Measurements from ENCODE around the gene ZNF543.
A peak's percentile ranks its signal among the peaks of the same experiment; 100 is the strongest.

The ZNF543 gene

GRCh38 chr19:57324992-57325391 is 4.7 kb downstream of the ZNF543 start:
- no peak for TF ChIP-seq TAF1 (IDR thresholded peaks at IDR 0.05; ENCODE audit: borderline replicate concordance, low read depth, low read length)
- no peak for TF ChIP-seq POLR2AphosphoS5 (IDR thresholded peaks at IDR 0.05; ENCODE audit: low read depth, low read length)
- TF ChIP-seq POLR2A (IDR thresholded peaks at IDR 0.05; ENCODE audit: low read depth, low read length), result no peak
- no peak for FAIRE-seq
- no peak for DNase-seq (ENCODE audit: insufficient read length)

GRCh38 chr19:57327993-57328392 is 7.7 kb downstream of the ZNF543 start:
- TF ChIP-seq POLR2A (IDR thresholded peaks at IDR 0.05; ENCODE audit: low read depth, low read length) (no peak), POLR2AphosphoS5 (IDR thresholded peaks at IDR 0.05; ENCODE audit: low read depth, low read length) (no peak), TAF1 (IDR thresholded peaks at IDR 0.05; ENCODE audit: borderline replicate concordance, low read depth, low read length) (no peak)
- DNase-seq (ENCODE audit: insufficient read length) (no peak), FAIRE-seq (no peak)

DNA sequence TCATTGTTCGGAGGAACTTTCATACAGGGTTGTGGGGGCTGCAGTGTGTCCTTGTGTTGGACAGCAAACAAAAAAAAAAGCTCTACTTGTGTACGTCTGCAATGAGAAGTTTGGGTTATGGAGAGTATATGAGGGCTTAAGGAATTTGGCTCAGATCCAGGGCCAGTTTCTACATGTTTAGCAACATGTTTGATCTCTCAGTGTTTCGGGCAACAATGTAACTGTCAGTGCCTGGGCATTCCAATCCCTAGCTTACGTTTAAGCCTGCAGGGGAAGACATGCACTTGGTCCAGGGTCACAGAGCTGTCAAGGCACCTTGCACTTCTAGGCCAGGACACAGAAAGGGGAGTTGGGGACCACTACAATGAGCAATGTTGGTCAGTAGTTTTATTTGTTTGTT is 13.9 kb downstream of the ZNF543 start:
- FAIRE-seq (no peak), DNase-seq (ENCODE audit: insufficient read length) (no peak)
- TF ChIP-seq POLR2A (IDR thresholded peaks at IDR 0.05; ENCODE audit: low read depth, low read length) (no peak), POLR2AphosphoS5 (IDR thresholded peaks at IDR 0.05; ENCODE audit: low read depth, low read length) (no peak), TAF1 (IDR thresholded peaks at IDR 0.05; ENCODE audit: borderline replicate concordance, low read depth, low read length) (no peak)

GRCh38 chr19:57338877-57339276 is 18.6 kb downstream of the ZNF543 start:
- DNase-seq (ENCODE audit: insufficient read length) (no peak), FAIRE-seq (no peak)
- TF ChIP-seq POLR2A (IDR thresholded peaks at IDR 0.05; ENCODE audit: low read depth, low read length), result no peak
- no peak for TF ChIP-seq TAF1 (IDR thresholded peaks at IDR 0.05; ENCODE audit: borderline replicate concordance, low read depth, low read length)
- no peak for TF ChIP-seq POLR2AphosphoS5 (IDR thresholded peaks at IDR 0.05; ENCODE audit: low read depth, low read length)

- FAIRE-seq, result no peak
- no peak for DNase-seq (ENCODE audit: insufficient read length)
- no peak for TF ChIP-seq TAF1 (IDR thresholded peaks at IDR 0.05; ENCODE audit: borderline replicate concordance, low read depth, low read length)
- TF ChIP-seq POLR2A (IDR thresholded peaks at IDR 0.05; ENCODE audit: low read depth, low read length), result no peak
- TF ChIP-seq POLR2AphosphoS5 (IDR thresholded peaks at IDR 0.05; ENCODE audit: low read depth, low read length), result no peak
Observed at GRCh38 chr19:57342582-57342981, 22.3 kb downstream of the ZNF543 start.

DNA sequence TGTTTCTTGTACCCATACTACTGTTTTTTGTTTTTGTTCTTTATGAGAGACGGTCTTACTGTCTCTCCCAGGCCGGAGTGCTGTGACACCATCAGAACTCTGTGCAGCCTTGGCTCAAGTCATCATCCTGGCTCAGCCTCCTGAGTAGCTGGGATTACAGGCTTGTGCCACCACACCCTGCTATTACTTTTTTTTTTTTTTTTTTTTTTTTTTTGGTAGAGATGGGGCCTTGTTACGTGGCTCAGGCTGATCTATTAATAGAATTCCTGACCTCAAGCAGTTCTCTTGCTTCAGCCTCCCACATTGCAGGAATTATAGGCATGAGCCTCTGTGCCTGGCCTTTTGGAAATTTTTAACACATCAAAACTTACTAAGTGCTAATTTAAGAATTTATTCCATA is 27.9 kb downstream of the ZNF543 start:
- TF ChIP-seq TAF1 (IDR thresholded peaks at IDR 0.05; ENCODE audit: borderline replicate concordance, low read depth, low read length) (no peak), POLR2A (IDR thresholded peaks at IDR 0.05; ENCODE audit: low read depth, low read length) (no peak), POLR2AphosphoS5 (IDR thresholded peaks at IDR 0.05; ENCODE audit: low read depth, low read length) (no peak)
- DNase-seq (ENCODE audit: insufficient read length) (no peak), FAIRE-seq (no peak)

DNA sequence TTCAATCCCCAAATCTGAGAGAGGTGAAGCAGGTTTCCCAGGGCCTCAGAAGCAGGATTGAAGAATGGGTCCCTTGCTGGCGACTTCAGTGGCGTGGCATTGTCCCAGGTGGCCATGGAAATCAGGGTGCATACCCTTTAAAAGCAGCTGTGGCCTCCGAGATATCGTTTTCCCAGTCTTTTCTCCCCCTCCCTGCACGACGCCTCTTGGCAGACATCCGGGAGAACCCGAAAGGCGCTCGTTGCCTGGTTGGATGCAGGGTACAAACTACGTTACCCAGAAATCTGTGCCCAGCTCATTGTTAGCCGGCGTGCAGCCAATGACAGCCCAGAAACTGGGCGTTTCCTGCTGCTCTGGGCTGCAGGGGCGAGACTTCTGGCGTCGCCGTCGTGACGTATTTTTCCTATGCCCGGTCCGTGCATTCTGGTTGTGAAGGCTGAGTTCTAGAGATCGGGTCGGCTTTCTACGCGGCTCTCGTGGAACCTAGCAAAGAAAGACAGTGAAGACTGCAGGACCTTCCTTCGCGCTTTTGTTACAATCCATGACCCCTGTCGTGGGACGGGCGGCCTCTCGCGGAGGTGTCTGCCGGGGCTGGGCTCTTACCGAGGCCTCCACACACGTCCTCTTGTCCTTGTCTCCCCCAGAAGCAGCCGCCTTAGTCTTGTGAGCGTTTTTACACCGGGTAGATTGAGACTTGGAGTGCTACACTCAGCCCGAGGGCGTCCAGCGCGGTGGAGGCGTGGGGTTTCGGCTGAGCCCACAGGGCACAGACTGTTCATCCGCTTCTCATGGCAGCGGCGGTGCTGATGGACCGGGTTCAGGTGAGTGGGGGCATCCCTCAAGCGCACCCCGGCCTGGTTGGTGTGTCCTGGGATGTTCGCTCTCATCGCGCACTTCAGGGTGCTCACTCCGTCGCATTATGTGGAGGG is 30.9 kb downstream of the ZNF543 start, which contains the start of gene ZNF304:
ZNF304 (plus strand) TSS at position 395 of the 929 bp plus-strand sequence; CDS start at position 789, 394 bp downstream.
- FAIRE-seq, result peak; percentile 100
- peak; percentile 88 for DNase-seq (ENCODE audit: insufficient read length)
- no peak; the same call in 1 of the 2 replicates for TF ChIP-seq POLR2A (IDR thresholded peaks at IDR 0.05; ENCODE audit: low read depth, low read length)
- TF ChIP-seq TAF1 (IDR thresholded peaks at IDR 0.05; ENCODE audit: borderline replicate concordance, low read depth, low read length), result no peak
- no peak for TF ChIP-seq POLR2AphosphoS5 (IDR thresholded peaks at IDR 0.05; ENCODE audit: low read depth, low read length)

DNA sequence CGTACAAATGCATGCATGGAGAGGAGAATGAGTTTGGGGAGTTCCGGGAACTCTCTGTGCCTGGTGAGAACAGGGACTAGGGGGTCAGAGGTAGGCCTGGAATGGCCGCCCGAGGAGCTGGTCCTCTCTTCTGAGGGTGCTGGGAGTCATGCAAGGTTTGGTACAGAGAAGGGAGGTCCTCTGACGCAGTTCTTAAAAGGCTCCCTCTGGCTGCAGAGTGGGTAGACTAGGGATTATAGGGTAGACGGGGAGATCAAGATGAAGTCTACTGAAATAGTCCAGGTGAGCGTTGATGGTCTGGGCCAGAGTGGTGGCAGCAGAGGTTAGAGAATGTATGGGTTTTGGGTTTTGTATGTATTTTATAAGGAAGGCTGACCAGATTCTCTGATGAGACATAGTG is 31.6 kb downstream of the ZNF543 start:
- FAIRE-seq, result no peak
- DNase-seq (ENCODE audit: insufficient read length), result no peak
- TF ChIP-seq POLR2A (IDR thresholded peaks at IDR 0.05; ENCODE audit: low read depth, low read length) (no peak), POLR2AphosphoS5 (IDR thresholded peaks at IDR 0.05; ENCODE audit: low read depth, low read length) (no peak)

GRCh38 chr19:57355916-57356315 is 35.6 kb downstream of the ZNF543 start:
- DNase-seq (ENCODE audit: insufficient read length) (no peak), FAIRE-seq (no peak)
- TF ChIP-seq TAF1 (IDR thresholded peaks at IDR 0.05; ENCODE audit: borderline replicate concordance, low read depth, low read length), result no peak
- TF ChIP-seq POLR2AphosphoS5 (IDR thresholded peaks at IDR 0.05; ENCODE audit: low read depth, low read length), result no peak
- TF ChIP-seq POLR2A (IDR thresholded peaks at IDR 0.05; ENCODE audit: low read depth, low read length), result no peak

- no peak for TF ChIP-seq TAF1 (IDR thresholded peaks at IDR 0.05; ENCODE audit: borderline replicate concordance, low read depth, low read length)
- TF ChIP-seq POLR2A (IDR thresholded peaks at IDR 0.05; ENCODE audit: low read depth, low read length), result no peak
- no peak for TF ChIP-seq POLR2AphosphoS5 (IDR thresholded peaks at IDR 0.05; ENCODE audit: low read depth, low read length)
- no peak for DNase-seq (ENCODE audit: insufficient read length)
- no peak for FAIRE-seq
Observed at GRCh38 chr19:57357406-57357805, 37.1 kb downstream of the ZNF543 start.

- FAIRE-seq, result no peak
- no peak for DNase-seq (ENCODE audit: insufficient read length)
- TF ChIP-seq TAF1 (IDR thresholded peaks at IDR 0.05; ENCODE audit: borderline replicate concordance, low read depth, low read length), result no peak
- no peak for TF ChIP-seq POLR2AphosphoS5 (IDR thresholded peaks at IDR 0.05; ENCODE audit: low read depth, low read length)
- TF ChIP-seq POLR2A (IDR thresholded peaks at IDR 0.05; ENCODE audit: low read depth, low read length), result no peak
Observed at GRCh38 chr19:57359300-57359699, 39.0 kb downstream of the ZNF543 start.

- FAIRE-seq (no peak), DNase-seq (ENCODE audit: insufficient read length) (no peak)
- no peak for TF ChIP-seq POLR2A (IDR thresholded peaks at IDR 0.05; ENCODE audit: low read depth, low read length)
- no peak for TF ChIP-seq POLR2AphosphoS5 (IDR thresholded peaks at IDR 0.05; ENCODE audit: low read depth, low read length)
- TF ChIP-seq TAF1 (IDR thresholded peaks at IDR 0.05; ENCODE audit: borderline replicate concordance, low read depth, low read length), result no peak
Observed at GRCh38 chr19:57362419-57362818, 42.1 kb downstream of the ZNF543 start.
